Hepatocyte (in vitro differentiated cells): ENCODE results near the gene LIG3.

Source experiments
- CTCF ChIP-seq: fragments of 200-600 bp; sonication (generic); IDR thresholded peaks from 2 replicates; pipeline ENCODE4 v1.5.1; 2016; ENCODE audit warnings: antibody characterized with exemption, mild to moderate bottlenecking; ENCODE audit not compliant: poor library complexity
- EZH2 ChIP-seq: fragments of 200-600 bp; sonication (generic); IDR thresholded peaks from 2 replicates; pipeline ENCODE4 v1.6.1; 2016; ENCODE audit warnings: antibody characterized with exemption, mild to moderate bottlenecking, borderline replicate concordance

DNA sequence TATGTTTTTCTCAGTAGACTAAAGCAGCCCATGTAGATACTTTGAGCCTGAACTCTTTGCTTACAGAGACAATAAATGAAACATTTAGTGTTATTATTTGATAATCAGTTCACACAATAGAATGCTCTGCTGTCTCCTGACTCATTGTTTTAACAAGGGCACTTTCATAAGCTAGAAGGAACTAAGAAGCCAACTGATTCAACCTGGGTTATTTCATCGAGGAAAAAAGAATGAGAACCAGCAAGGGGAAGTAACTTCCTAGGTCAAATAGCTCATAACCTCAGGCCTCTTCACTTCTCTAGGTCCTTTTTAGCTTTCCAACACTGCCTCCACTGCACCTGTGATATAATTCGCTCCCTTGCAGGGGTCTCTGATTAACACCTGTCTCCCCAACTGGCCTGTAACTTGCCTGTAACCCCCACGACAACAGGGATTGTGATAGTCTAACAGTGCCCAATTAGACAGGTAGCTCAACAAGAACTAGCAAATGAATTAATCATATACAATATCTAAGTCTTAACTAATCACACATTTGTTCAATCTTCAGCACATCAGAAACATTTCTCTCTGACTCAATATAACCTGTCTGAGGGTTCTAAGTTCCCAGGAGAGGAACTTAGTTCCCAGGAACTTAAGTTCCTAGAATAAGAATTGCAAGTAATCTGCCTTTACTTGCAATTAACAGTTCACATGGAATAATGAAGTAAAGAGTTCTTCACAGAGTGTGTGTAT is 48.4 kb downstream of the LIG3 start:
- TF ChIP-seq CTCF, result no peak
- no peak for TF ChIP-seq EZH2
